T-helper 1 cell treated with Interleukin-12 subunit alpha and Interleukin-12 subunit beta and Interleukin-4 antibody, amounts not matched to agents 30 μg/mL and 1 μg/mL, for 36 hours (primary cell): ENCODE results near the gene PLIN5.
A peak's percentile ranks its signal among the peaks of the same experiment; 100 is the strongest.

Source experiments
- H3K27ac Mint-ChIP-seq: one replicate; pipeline ENCODE4 v1.8.0; 2021; ENCODE audit warnings: mild to moderate bottlenecking, mixed read lengths
- H3K27me3 Mint-ChIP-seq: one replicate; pipeline ENCODE4 v1.8.0; 2021; ENCODE audit warnings: low read depth, mixed read lengths
- H3K36me3 Mint-ChIP-seq: one replicate; pipeline ENCODE4 v1.8.0; 2021; ENCODE audit warnings: low read depth, mixed read lengths
- H3K4me1 Mint-ChIP-seq: one replicate; pipeline ENCODE4 v1.8.0; 2021; ENCODE audit warnings: low read depth, mixed read lengths
- H3K4me3 Mint-ChIP-seq: one replicate; pipeline ENCODE4 v1.8.0; 2021; ENCODE audit warnings: mild to moderate bottlenecking, moderate library complexity, mixed read lengths
- H3K9me3 Mint-ChIP-seq: one replicate; pipeline ENCODE4 v1.8.0; 2021; ENCODE audit warnings: mixed read lengths

Gene PLIN5

DNA sequence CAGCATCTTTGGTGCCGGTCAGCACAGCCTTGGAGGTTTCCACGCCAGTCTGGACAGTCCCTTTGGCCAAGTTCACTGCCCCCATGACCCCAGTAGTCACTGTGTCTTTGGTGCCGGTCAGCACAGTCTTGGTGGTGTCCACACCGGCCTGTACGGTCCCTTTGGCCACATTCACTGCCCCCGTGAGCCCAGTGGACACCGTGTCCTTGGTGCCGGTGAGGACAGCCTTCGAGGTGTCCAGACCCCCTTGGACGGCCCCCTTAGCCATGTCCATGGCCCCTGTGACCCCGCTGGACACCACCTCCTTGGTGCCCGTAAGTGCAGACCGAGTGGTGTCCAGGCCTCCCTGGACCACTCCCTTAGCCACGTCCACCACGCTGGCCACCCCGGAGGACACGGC is 21.8 kb downstream of the PLIN5 start:
- Mint-ChIP-seq H3K9me3 (no peaks in the 10 kb centered on the region), H3K4me3 (no peak overlapping the region), H3K27me3 (no peaks in the 10 kb centered on the region), H3K27ac (no peak overlapping the region), H3K36me3 (no peaks in the 10 kb centered on the region), H3K4me1 (no peaks in the 10 kb centered on the region)

DNA sequence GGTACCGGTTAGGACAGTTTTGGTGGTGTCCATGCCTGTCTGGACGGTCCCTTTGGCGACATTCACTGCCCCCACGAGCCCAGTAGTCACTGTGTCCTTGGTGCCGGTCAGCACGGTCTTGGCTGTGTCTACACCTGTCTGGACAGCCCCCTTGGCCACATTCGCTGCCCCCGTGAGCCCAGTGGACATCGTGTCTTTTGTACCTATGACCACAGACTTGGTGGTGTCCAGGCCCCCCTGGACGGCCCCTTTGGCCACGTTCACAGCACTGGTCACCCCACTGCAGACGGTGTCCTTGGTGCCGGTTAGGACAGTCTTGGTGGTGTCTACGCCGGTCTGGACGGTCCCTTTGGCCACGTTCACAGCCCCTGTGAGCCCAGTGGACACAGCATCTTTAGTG is 23.0 kb downstream of the PLIN5 start:
- Mint-ChIP-seq H3K9me3 (no peaks in the 10 kb centered on the region), H3K4me3 (no peak overlapping the region), H3K36me3 (no peaks in the 10 kb centered on the region), H3K27ac (no peak overlapping the region), H3K27me3 (no peaks in the 10 kb centered on the region), H3K4me1 (no peaks in the 10 kb centered on the region)

DNA sequence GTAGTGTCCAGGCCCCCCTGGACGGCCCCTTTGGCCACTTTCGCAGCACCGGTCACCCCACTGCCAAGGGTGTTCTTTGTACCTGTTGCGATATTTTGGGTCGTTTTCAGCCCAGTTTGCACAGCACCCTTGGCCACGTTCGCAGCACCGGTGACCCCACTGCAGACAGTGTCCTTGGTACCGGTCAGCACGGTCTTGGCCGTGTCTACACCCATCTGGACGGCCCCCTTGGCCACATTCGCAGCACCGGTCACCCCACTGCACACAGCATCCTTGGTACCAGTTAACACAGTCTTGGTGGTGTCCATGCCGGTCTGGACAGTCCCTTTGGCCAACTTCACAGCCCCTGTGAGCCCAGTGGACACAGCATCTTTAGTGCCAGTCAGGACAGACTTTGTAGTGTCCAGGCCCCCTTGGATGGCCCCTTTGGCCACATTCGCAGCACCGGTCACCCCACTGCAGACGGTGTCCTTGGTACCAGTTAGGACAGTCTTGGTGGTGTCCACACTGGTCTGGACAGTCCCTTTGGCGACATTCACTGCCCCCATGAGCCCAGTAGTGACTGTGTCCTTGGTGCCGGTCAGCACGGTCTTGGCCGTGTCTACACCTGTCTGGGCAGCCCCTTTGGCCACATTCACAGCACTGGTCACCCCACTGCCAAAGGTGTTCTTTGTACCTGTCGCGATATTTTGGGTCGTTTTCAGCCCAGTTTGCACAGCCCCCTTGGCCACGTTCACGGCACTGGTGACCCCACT is 23.5 kb downstream of the PLIN5 start:
- no peak overlapping the region for H3K4me3 Mint-ChIP-seq
- H3K27me3 Mint-ChIP-seq, result no peaks in the 10 kb centered on the region
- H3K36me3 Mint-ChIP-seq, result no peaks in the 10 kb centered on the region
- no peak overlapping the region for H3K27ac Mint-ChIP-seq
- H3K4me1 Mint-ChIP-seq, result peaks cover 3% of the 10 kb centered on the region
- H3K9me3 Mint-ChIP-seq, result no peaks in the 10 kb centered on the region

DNA sequence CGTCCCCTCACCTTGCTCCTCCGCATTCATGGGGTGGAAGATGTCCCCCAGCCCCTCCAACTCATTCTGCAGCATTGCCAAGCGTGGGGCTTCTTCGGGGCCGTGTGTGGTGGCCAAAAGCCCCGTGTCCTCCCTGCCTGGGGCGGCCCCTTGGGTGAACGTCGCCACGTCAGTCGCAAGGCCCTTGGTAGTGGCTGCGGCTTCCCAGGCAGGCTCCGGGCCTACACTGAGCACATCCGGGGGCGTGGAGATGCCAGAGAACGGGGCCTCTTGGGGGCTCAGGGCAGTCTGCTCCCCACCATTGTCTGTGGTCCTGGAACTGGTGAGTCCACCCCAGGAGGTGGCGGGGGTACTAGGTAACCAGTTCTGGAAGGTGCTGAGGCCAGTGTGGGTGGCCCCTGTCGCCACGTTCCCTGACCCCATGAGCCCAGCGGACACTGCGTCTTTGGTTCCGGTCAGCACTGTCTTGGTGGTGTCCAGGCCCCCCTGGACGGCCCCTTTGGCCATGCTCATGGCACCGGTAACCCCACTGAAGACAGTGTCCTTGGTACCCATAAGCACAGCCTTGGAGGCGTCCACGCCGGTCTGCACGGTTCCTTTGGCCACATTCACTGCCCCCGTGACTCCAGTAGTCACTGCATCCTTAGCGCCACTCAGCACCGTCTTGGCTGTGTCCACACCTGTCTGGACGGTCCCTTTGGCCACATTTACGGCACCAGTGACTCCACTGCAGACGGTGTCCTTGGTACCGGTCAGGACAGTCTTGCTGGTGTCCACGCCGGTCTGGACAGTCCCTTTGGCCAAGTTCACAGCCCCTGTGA is 24.4 kb downstream of the PLIN5 start:
- Mint-ChIP-seq H3K27ac (no peak overlapping the region), H3K27me3 (no peaks in the 10 kb centered on the region), H3K4me3 (no peak overlapping the region), H3K9me3 (no peaks in the 10 kb centered on the region), H3K36me3 (peaks cover 6% of the 10 kb centered on the region), H3K4me1 (peaks cover 8% of the 10 kb centered on the region)

DNA sequence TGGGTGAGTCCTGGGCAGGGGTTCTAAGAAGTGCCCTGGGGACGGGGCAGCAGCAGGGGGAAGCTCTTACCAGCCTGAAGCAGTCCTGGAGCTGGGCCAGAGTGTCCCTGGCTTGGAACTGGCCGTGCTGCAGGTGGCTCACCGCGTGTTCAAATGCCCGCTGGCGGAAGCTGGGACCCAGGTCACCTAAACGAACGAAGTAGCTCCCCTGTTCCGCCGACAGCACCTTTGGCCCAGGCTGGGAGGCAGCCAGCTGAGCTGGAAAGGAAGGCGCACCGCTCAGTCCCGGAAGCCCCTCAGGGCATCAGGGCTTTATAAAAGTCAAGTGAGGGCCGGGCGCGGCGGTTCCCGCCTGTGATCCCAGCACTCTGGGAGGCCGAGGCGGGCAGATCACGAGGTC is 26.3 kb downstream of the PLIN5 start:
- Mint-ChIP-seq H3K4me1 (peaks cover 9% of the 10 kb centered on the region), H3K27me3 (no peaks in the 10 kb centered on the region), H3K4me3 (no peak overlapping the region), H3K9me3 (no peaks in the 10 kb centered on the region), H3K27ac (no peak overlapping the region), H3K36me3 (peaks cover 9% of the 10 kb centered on the region)

DNA sequence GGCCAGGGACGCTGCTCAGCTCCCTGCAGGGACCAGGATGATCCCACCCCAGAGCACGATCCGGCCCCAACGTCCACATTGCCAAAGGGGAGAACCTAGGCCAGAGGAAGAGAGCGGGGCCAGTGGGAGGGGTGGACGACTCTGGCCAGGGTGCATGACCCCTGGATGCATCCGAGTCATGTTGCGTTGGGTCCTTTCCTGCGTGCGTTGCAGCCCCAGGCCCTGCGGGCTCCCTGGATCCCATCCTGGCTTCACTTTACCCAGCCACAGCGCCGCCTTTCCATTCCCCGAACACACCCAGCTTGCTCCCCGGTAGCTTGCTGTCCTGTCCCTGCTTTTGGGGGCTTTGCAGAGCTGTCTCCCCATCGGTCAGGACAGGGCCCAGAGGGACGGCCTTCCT is 27.2 kb downstream of the PLIN5 start:
- peaks cover 9% of the 10 kb centered on the region for H3K4me1 Mint-ChIP-seq
- no peaks in the 10 kb centered on the region for H3K27me3 Mint-ChIP-seq
- no peak overlapping the region for H3K4me3 Mint-ChIP-seq
- peaks cover 9% of the 10 kb centered on the region for H3K36me3 Mint-ChIP-seq
- no peak overlapping the region for H3K27ac Mint-ChIP-seq
- H3K9me3 Mint-ChIP-seq, result no peaks in the 10 kb centered on the region

DNA sequence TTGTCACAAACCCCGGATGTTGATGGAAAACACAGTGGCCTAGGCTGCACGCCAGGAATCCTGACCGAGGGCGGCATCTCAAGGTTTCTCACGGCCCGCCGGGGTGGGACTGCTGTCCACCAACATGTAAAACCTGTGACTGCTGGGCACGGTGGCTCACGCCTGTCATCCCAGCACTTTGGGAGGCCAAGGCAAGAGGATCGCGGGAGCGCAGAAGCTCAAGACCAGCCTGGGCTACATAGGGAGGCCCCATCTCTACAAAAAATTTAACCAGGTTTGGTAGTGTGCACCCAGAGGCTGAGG is 27.9 kb downstream of the PLIN5 start:
- Mint-ChIP-seq H3K4me1 (peaks cover 9% of the 10 kb centered on the region), H3K4me3 (no peak overlapping the region), H3K36me3 (peaks cover 9% of the 10 kb centered on the region), H3K27me3 (no peaks in the 10 kb centered on the region), H3K27ac (no peak overlapping the region), H3K9me3 (no peaks in the 10 kb centered on the region)

DNA sequence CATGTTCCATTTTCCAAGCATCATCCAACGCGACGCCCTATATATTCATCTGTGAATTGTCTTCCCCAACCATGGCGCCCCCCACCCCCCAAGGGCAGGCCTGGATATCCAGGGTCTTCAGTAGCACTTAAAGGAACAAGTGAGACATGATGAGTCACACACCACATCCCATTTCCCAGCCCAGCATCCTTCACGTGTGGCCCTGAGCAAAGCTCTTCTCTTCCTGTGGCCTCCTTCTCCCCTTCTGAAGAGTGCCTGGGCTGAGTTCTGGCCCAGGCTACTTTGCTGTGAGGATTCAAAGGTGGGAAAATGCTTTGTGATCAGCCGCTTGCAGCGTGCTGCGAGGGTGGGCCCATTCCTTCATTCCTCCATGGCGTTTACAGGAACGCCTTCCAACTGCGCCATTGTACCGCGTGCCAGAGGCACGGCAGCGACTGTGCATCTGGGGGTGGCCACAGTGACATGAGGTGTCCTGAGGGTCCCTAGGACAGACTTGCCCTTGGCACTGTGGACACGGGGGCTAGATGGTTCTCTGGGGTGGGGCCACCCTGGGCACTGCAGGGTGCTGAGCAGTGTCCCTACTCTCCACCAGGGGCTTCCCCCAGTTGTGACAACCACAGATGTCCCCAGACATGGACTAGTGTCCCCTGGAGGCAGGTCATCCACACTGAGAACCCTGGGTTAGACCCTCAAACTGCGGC is 28.4 kb downstream of the PLIN5 start:
- H3K27me3 Mint-ChIP-seq, result no peaks in the 10 kb centered on the region
- H3K36me3 Mint-ChIP-seq, result peaks cover 9% of the 10 kb centered on the region
- H3K27ac Mint-ChIP-seq, result peak overlapping the region; percentile 73
- no peaks in the 10 kb centered on the region for H3K9me3 Mint-ChIP-seq
- peaks cover 9% of the 10 kb centered on the region for H3K4me1 Mint-ChIP-seq
- no peak overlapping the region for H3K4me3 Mint-ChIP-seq

DNA sequence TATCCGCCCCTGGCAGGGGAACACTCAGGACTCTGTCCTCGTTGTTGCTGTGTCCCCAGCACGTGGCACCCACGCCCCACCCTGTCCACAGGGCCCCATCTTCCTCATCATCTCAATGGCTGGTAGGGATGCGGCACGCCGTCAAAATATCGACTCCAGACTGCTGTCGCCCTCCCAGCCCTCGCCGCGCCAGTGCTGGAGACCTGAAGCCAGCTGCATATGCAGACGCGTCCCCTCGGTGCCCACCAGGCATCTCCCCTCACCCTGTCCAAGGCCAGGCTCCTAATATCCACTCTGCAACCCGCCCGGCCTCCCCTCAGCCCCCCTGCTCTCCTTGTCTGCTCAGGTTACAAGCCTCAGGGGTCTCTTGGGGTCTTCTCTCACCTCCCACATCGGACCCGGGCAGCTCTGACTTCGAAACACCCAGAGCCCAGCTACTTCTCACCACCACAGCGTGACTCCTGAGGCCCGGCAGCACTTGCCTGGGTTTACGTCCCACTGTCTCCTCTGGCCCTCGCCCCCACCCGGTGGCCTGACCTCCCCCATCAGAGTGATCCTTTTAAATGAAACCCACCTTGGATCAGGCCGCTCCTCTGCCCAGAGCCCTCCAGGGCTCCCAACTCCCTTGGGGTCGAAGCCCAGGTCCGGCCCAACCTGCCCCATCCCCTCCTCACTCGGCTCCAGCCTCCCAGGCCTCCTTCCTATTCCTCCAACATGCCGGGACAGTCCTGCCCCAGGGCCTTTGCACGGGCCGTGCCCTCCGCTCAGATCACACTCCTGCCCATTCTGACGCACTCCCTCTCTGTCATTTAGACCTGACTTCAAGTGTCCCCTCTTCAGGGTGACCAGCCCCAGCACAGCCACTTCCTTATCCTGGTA is 29.2 kb downstream of the PLIN5 start:
- H3K4me1 Mint-ChIP-seq, result peaks cover 9% of the 10 kb centered on the region
- H3K9me3 Mint-ChIP-seq, result no peaks in the 10 kb centered on the region
- peaks cover 9% of the 10 kb centered on the region for H3K36me3 Mint-ChIP-seq
- peak overlapping the region; percentile 73 for H3K27ac Mint-ChIP-seq
- no peaks in the 10 kb centered on the region for H3K27me3 Mint-ChIP-seq
- no peak overlapping the region for H3K4me3 Mint-ChIP-seq

DNA sequence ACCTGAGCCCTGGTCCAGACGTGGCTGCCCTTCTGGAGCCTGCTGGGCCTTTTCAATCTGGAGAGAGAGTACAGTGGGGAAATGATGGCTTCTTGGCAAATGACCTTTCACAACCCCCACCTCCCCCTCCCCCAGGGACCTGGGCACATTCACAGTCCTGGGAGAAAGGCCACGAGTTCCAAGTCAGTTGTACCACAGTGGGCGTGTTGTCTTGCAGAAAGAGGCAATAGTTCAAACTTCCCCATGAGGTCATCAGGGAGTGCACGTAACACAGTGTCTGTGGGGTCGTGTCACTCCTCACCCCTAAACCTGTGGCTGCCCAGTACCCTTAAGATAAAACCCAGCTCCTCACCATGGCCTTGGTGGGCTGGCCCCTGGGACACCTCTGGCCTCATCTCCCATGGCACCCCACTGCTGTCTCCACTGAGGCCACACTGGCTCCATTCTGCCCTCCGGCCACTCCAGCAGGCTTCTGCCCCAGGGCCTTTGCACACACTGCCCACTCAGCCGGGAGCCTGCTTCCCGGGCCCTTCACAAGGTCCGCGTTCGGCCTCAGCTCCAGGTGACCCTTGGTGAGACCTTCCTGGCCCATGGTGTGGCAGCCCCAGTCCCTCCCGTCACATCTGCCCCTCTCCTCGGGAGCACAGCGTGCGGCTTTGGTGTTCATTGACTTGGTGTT is 30.0 kb downstream of the PLIN5 start:
- no peaks in the 10 kb centered on the region for H3K27me3 Mint-ChIP-seq
- H3K36me3 Mint-ChIP-seq, result peaks cover 9% of the 10 kb centered on the region
- no peak overlapping the region for H3K4me3 Mint-ChIP-seq

DNA sequence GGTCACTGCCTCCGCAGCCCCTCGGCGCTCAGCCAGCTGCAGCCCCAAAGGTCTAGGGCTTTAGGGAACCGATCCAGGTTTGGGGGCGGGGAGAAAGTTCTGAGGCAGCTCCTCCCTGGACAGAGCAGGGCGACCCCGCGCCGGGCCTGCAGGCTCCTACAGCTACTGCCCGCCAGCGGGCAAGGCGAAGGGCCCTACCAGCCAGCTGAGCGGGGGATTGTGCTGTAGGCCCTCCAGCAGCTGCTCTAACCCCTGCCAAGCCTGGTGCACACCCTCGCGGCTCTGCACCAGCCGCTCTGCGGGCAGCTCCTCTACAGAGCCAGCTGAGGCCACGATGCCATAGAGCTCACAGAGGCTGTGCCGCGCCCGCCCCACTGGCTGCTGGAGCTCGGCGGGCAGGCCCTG is 30.7 kb downstream of the PLIN5 start:
- H3K27me3 Mint-ChIP-seq, result no peaks in the 10 kb centered on the region
- H3K36me3 Mint-ChIP-seq, result peaks cover 9% of the 10 kb centered on the region
- no peak overlapping the region for H3K27ac Mint-ChIP-seq
- peaks cover 9% of the 10 kb centered on the region for H3K4me1 Mint-ChIP-seq
- H3K4me3 Mint-ChIP-seq, result no peak overlapping the region
- H3K9me3 Mint-ChIP-seq, result no peaks in the 10 kb centered on the region

More for the DNA sequence above, 30.0 kb downstream of the PLIN5 start:
- Mint-ChIP-seq H3K4me1 (peaks cover 9% of the 10 kb centered on the region), H3K27ac (no peak overlapping the region), H3K9me3 (no peaks in the 10 kb centered on the region)

DNA sequence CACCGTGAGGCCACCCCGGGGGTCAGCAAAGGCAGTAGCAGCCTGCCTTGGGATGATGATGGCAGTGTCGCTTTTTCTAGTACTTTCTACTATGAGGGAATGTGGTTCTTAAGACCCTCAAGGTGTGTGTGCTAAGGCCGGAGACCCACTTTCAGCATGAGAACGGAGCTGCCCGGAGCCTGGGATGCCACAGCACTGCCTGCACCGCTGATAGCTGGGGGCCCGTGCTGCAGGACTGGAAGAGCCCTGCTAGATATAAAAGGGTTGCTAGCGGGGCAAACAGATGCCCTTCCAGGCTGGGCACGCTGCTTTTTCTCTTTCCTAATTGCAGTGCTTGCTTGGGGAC is 31.2 kb downstream of the PLIN5 start:
- H3K4me1 Mint-ChIP-seq, result peaks cover 9% of the 10 kb centered on the region
- H3K27me3 Mint-ChIP-seq, result no peaks in the 10 kb centered on the region
- H3K4me3 Mint-ChIP-seq, result no peak overlapping the region
- H3K9me3 Mint-ChIP-seq, result no peaks in the 10 kb centered on the region
- no peak overlapping the region for H3K27ac Mint-ChIP-seq
- peaks cover 9% of the 10 kb centered on the region for H3K36me3 Mint-ChIP-seq

DNA sequence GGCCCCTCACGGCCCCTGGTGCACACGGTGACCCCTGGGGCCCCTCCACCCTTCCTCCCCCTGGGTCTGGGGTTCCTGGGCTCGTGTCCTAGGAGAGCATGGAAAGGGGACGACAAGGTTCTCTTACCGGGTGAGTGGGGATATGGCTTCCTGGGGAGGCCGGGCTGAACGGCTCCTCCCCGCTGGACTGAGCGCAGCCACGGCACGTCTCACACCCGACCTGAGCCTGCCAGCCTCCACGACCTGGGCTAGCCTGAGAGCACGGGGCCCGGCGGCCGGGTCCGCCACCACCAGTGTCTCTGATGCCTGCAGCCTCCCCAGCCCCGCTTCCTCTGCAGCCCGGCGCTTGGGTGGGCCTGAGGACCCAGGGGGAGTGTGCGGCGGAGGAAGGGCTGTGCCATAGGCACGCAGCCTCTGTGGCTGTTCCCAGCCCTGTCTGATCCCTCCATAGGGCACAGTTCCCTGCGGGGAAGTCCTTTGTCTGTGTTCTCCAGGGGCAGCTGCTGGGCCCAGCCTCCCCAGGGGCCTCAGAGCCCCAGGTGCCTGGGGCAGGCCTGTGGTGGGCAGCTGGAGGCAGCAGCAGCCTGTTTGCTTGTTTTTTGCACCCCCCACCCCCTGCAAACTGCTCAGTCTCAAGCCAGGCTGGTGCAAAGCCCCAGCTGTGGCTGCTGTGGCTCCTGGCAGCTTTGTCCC is 31.7 kb downstream of the PLIN5 start:
- no peak overlapping the region for H3K27ac Mint-ChIP-seq

More for the DNA sequence above, 31.7 kb downstream of the PLIN5 start:
- H3K9me3 Mint-ChIP-seq, result no peaks in the 10 kb centered on the region
- peaks cover 9% of the 10 kb centered on the region for H3K4me1 Mint-ChIP-seq
- peaks cover 9% of the 10 kb centered on the region for H3K36me3 Mint-ChIP-seq
- H3K4me3 Mint-ChIP-seq, result no peak overlapping the region
- no peaks in the 10 kb centered on the region for H3K27me3 Mint-ChIP-seq
